Immature natural killer cell (primary cell): ENCODE results near the gene SPAG8. TPM values are rescaled to one million over a fixed set of nuclear protein-coding genes. Genes with fewer than 3 reads are reported as not detected.
A peak's percentile ranks its signal among the peaks of the same experiment; 100 is the strongest.

ENCODE experiments used
- DNase-seq, 3 donors: peaks; one replicate each; pipeline ENCODE4 v3.0.0; 2022; ENCODE audit warnings: mixed read lengths in 1 of 3
- H3K27ac Mint-ChIP-seq, 6 donors: one replicate each; pipeline ENCODE4 v1.8.0; 2020; ENCODE audit warnings: mixed read lengths in 6 of 6, mild to moderate bottlenecking in 5 of 6, inconsistent platforms in 4 of 6, moderate library complexity in 3 of 6
- H3K27me3 Mint-ChIP-seq, 3 donors: one replicate each; pipeline ENCODE4 v1.8.0; 2020 to 2021; ENCODE audit warnings: low read depth in 3 of 3, mild to moderate bottlenecking in 3 of 3, mixed read lengths in 3 of 3, moderate library complexity in 3 of 3, inconsistent platforms in 1 of 3
- H3K36me3 Mint-ChIP-seq, 3 donors: one replicate each; pipeline ENCODE4 v1.8.0; 2020; ENCODE audit warnings: mixed read lengths in 3 of 3, inconsistent platforms in 2 of 3, mild to moderate bottlenecking in 2 of 3
- H3K4me1 Mint-ChIP-seq, 2 donors: one replicate each; pipeline ENCODE4 v1.8.0; 2020; ENCODE audit warnings: inconsistent platforms in 2 of 2, mild to moderate bottlenecking in 2 of 2, mixed read lengths in 2 of 2, moderate library complexity in 1 of 2
- H3K4me3 Mint-ChIP-seq, 5 donors: one replicate each; pipeline ENCODE4 v1.8.0; 2020; ENCODE audit warnings: mild to moderate bottlenecking in 5 of 5, mixed read lengths in 5 of 5, inconsistent platforms in 3 of 5, moderate library complexity in 3 of 5
- H3K9me3 Mint-ChIP-seq, 6 donors: one replicate each; pipeline ENCODE4 v1.8.0; 2020; ENCODE audit warnings: mild to moderate bottlenecking in 6 of 6, mixed read lengths in 6 of 6, inconsistent platforms in 4 of 6, moderate library complexity in 3 of 6
- polyA plus RNA-seq, 3 donors: library from polyadenylated mRNA; unstranded; fragments of 300-500 nt; fragmentation: Illumina TruSeq; gene quantifications; one replicate each; pipeline ENCODE4 v1.2.3, GENCODE V29; 2021

Gene SPAG8
- polyA plus RNA-seq, 3 donors from 2014 or later = 0.43 to 2.1 TPM; not detected in 1

- H3K36me3 Mint-ChIP-seq = peaks cover 0 to 17% (median 13%) of the 10 kb centered on the region in 3 donors
- no peak overlapping the region for H3K4me3 Mint-ChIP-seq
- no peak overlapping the region for H3K27ac Mint-ChIP-seq
- H3K9me3 Mint-ChIP-seq = no peaks in the 10 kb centered on the region
- H3K4me1 Mint-ChIP-seq = peaks cover 2 to 5% of the 10 kb centered on the region in 2 donors
- peaks cover 0 to 4% (median 3%) of the 10 kb centered on the region in 3 donors for H3K27me3 Mint-ChIP-seq
- no peak for DNase-seq
Measured at GRCh38 chr9:35792024-35792813, 19.8 kb downstream of the SPAG8 start.

GRCh38 chr9:35791297-35791921 is 20.7 kb downstream of the SPAG8 start, which contains the start of gene NPR2:
NPR2 (plus strand) TSS chr9:35791591; CDS start chr9:35792409, 818 bp downstream.
- Mint-ChIP-seq H3K36me3 (peaks cover 3 to 18% (median 16%) of the 10 kb centered on the region in 3 donors), H3K4me3 (no peak within 1 kb of the TSS), H3K27me3 (peaks cover 0 to 4% (median 3%) of the 10 kb centered on the region in 3 donors), H3K9me3 (no peaks in the 10 kb centered on the region), H3K27ac (no peak within 1 kb of the TSS), H3K4me1 (peaks cover 2 to 5% of the 10 kb centered on the region in 2 donors)
- no peak for DNase-seq

- no peak overlapping the region for H3K4me3 Mint-ChIP-seq
- no peak overlapping the region for H3K27ac Mint-ChIP-seq
- peak; percentile 58 to 66 (median 61) for DNase-seq
- peaks cover 2 to 5% of the 10 kb centered on the region in 2 donors for H3K4me1 Mint-ChIP-seq
- peaks cover 11 to 24% (median 23%) of the 10 kb centered on the region in 3 donors for H3K36me3 Mint-ChIP-seq
- no peaks in the 10 kb centered on the region for H3K9me3 Mint-ChIP-seq
- H3K27me3 Mint-ChIP-seq = peaks cover 0 to 4% (median 3%) of the 10 kb centered on the region in 3 donors
Measured at GRCh38 chr9:35790385-35791296, 21.4 kb downstream of the SPAG8 start.

- Mint-ChIP-seq H3K36me3 (peaks cover 12 to 25% (median 22%) of the 10 kb centered on the region in 3 donors), H3K4me3 (no peak overlapping the region), H3K27ac (no peak overlapping the region), H3K4me1 (peaks cover 2 to 5% of the 10 kb centered on the region in 2 donors), H3K27me3 (peaks cover 0 to 4% (median 3%) of the 10 kb centered on the region in 3 donors), H3K9me3 (no peaks in the 10 kb centered on the region)
- DNase-seq = no peak
Measured at GRCh38 chr9:35790025-35790384, 22.1 kb downstream of the SPAG8 start.

GRCh38 chr9:35789541-35789940 is 22.5 kb downstream of the SPAG8 start:
- H3K36me3 Mint-ChIP-seq = peaks cover 15 to 25% (median 21%) of the 10 kb centered on the region in 3 donors
- H3K27me3 Mint-ChIP-seq = peaks cover 0 to 4% (median 2%) of the 10 kb centered on the region in 3 donors
- no peak overlapping the region for H3K4me3 Mint-ChIP-seq
- no peak for DNase-seq
- no peak overlapping the region for H3K27ac Mint-ChIP-seq
- H3K4me1 Mint-ChIP-seq = peaks cover 2 to 5% of the 10 kb centered on the region in 2 donors
- H3K9me3 Mint-ChIP-seq = no peaks in the 10 kb centered on the region

- no peak for DNase-seq
- H3K27me3 Mint-ChIP-seq = no peaks in the 10 kb centered on the region
- peaks cover 25 to 37% (median 27%) of the 10 kb centered on the region in 3 donors for H3K36me3 Mint-ChIP-seq
- no peak overlapping the region for H3K4me3 Mint-ChIP-seq
- H3K9me3 Mint-ChIP-seq = no peaks in the 10 kb centered on the region
- no peaks in the 10 kb centered on the region for H3K4me1 Mint-ChIP-seq
- no peak overlapping the region for H3K27ac Mint-ChIP-seq
Measured at GRCh38 chr9:35783418-35783817, 28.6 kb downstream of the SPAG8 start.

GRCh38 chr9:35781066-35781465 is 31.0 kb downstream of the SPAG8 start:
- no peak for DNase-seq
- Mint-ChIP-seq H3K9me3 (no peaks in the 10 kb centered on the region), H3K4me3 (no peak overlapping the region), H3K36me3 (peaks cover 18 to 26% (median 19%) of the 10 kb centered on the region in 3 donors), H3K27me3 (no peaks in the 10 kb centered on the region), H3K27ac (no peak overlapping the region), H3K4me1 (no peaks in the 10 kb centered on the region)

- no peak overlapping the region for H3K4me3 Mint-ChIP-seq
- H3K9me3 Mint-ChIP-seq = no peaks in the 10 kb centered on the region
- no peak for DNase-seq
- no peak overlapping the region for H3K27ac Mint-ChIP-seq
- no peaks in the 10 kb centered on the region for H3K4me1 Mint-ChIP-seq
- peaks cover 0 to 2% (median 0%) of the 10 kb centered on the region in 3 donors for H3K27me3 Mint-ChIP-seq
- H3K36me3 Mint-ChIP-seq = peaks cover 2 to 13% (median 8%) of the 10 kb centered on the region in 3 donors
Measured at GRCh38 chr9:35778496-35778895, 33.6 kb downstream of the SPAG8 start.

GRCh38 chr9:35776018-35776417 is 36.0 kb downstream of the SPAG8 start:
- H3K27ac Mint-ChIP-seq = peak overlapping the region in 1 of 6 donors; percentile 11
- no peak for DNase-seq
- peaks cover 0 to 9% (median 4%) of the 10 kb centered on the region in 3 donors for H3K36me3 Mint-ChIP-seq
- H3K4me3 Mint-ChIP-seq = no peak overlapping the region
- no peaks in the 10 kb centered on the region for H3K4me1 Mint-ChIP-seq
- H3K27me3 Mint-ChIP-seq = peaks cover 0 to 2% (median 0%) of the 10 kb centered on the region in 3 donors
- no peaks in the 10 kb centered on the region for H3K9me3 Mint-ChIP-seq

GRCh38 chr9:35774907-35775635 is 37.0 kb downstream of the SPAG8 start:
- no peaks in the 10 kb centered on the region for H3K4me1 Mint-ChIP-seq
- H3K27ac Mint-ChIP-seq = no peak overlapping the region

GRCh38 chr9:35771943-35772342 is 40.1 kb downstream of the SPAG8 start:
- Mint-ChIP-seq H3K36me3 (no peaks in the 10 kb centered on the region), H3K27me3 (peaks cover 0 to 2% (median 0%) of the 10 kb centered on the region in 3 donors), H3K27ac (no peak overlapping the region), H3K4me3 (no peak overlapping the region), H3K4me1 (no peaks in the 10 kb centered on the region), H3K9me3 (no peaks in the 10 kb centered on the region)
- no peak for DNase-seq

More at GRCh38 chr9:35774907-35775635, 37.0 kb downstream of the SPAG8 start:
- Mint-ChIP-seq H3K36me3 (peaks cover 0 to 7% (median under 1%) of the 10 kb centered on the region in 3 donors), H3K27me3 (peaks cover 0 to 2% (median 0%) of the 10 kb centered on the region in 3 donors), H3K9me3 (no peaks in the 10 kb centered on the region), H3K4me3 (no peak overlapping the region)
- DNase-seq = no peak

GRCh38 chr9:35771534-35771933 is 40.5 kb downstream of the SPAG8 start:
- Mint-ChIP-seq H3K4me3 (no peak overlapping the region), H3K9me3 (no peaks in the 10 kb centered on the region), H3K4me1 (no peaks in the 10 kb centered on the region), H3K36me3 (no peaks in the 10 kb centered on the region), H3K27me3 (peaks cover 0 to 2% (median 0%) of the 10 kb centered on the region in 3 donors), H3K27ac (no peak overlapping the region)
- no peak for DNase-seq

GRCh38 chr9:35771075-35771433 is 41.0 kb downstream of the SPAG8 start:
- Mint-ChIP-seq H3K27ac (no peak overlapping the region), H3K4me1 (no peaks in the 10 kb centered on the region), H3K4me3 (no peak overlapping the region), H3K36me3 (no peaks in the 10 kb centered on the region), H3K9me3 (no peaks in the 10 kb centered on the region), H3K27me3 (peaks cover 0 to 2% (median 0%) of the 10 kb centered on the region in 3 donors)
- no peak for DNase-seq
